Measurements from ENCODE around the gene ITSN2.
"Not testable (repeated sequence)": the region's sequence is repeated elsewhere in the genome, so short reads cannot be mapped to it uniquely, and the experiment has no call there.

GRCh38 chr2:24339098-24339497 is 21.2 kb downstream of the ITSN2 start:
- not testable (repeated sequence) for TF ChIP-seq CTCF, POLR2A (IDR thresholded peaks at IDR 0.05)
